HAP-1 (cell line): ENCODE data around the gene INMT.
A peak's percentile ranks its signal among the peaks of the same experiment; 100 is the strongest.

Source experiments
- DNase-seq, 2 experiments: peaks; one replicate each; pipeline ENCODE4 v3.0.0-alpha.2; 2016 to 2020; ENCODE audit warnings: low spot score in 2 of 2
- H3K27me3 ChIP-seq: fragments of 250-450 bp; sonication (Bioruptor Pico); 2 replicates; pipeline ENCODE4 v1.5.1; 2020; ENCODE audit warnings: low read depth, mild to moderate bottlenecking, moderate library complexity
- H3K36me3 ChIP-seq: fragments of 250-450 bp; sonication (Bioruptor Pico); replicated peaks from 2 replicates; pipeline ENCODE4 v1.5.1; 2020; ENCODE audit warnings: mild to moderate bottlenecking
- H3K4me1 ChIP-seq: fragments of 250-450 bp; sonication (Bioruptor Pico); 2 replicates; pipeline ENCODE4 v1.5.1; 2020; ENCODE audit warnings: mild to moderate bottlenecking
- H3K4me3 ChIP-seq: fragments of 250-450 bp; sonication (Bioruptor Pico); 2 replicates; pipeline ENCODE4 v1.5.1; 2020; ENCODE audit warnings: mild to moderate bottlenecking, moderate library complexity
- H3K9me3 ChIP-seq: fragments of 250-450 bp; sonication (Bioruptor Pico); 2 replicates; pipeline ENCODE4 v1.5.1; 2020; ENCODE audit warnings: mild to moderate bottlenecking, moderate library complexity
- in situ Hi-C: fragments of 300-500 bp; cut with MboI; formaldehyde crosslinking; loops from 3 replicates; pipeline ENCODE4 v1.14.3; 2020; ENCODE audit warnings: low sequenced_read_pairs, inconsistent platforms, mixed read lengths

Gene INMT

GRCh38 chr7:30790356-30790755 lies 38.4 kb downstream of the INMT start:
- in situ Hi-C loops = no loop called here
- Histone ChIP-seq H3K9me3 (no peaks in the 10 kb centered on the region), H3K4me3 (no peak overlapping the region), H3K36me3 (0 out of 2 replicates have a peak, but pooled peaks cover 2% of the 10 kb centered on the region), H3K27me3 (no peaks in the 10 kb centered on the region), H3K4me1 (no peaks in the 10 kb centered on the region)
- DNase-seq = no peak

- no peaks in the 10 kb centered on the region for H3K9me3 ChIP-seq
- H3K4me3 ChIP-seq = no peak overlapping the region
- in situ Hi-C loops = no loop called here
- no peak for DNase-seq
- H3K27me3 ChIP-seq = no peaks in the 10 kb centered on the region
- H3K36me3 ChIP-seq = no peaks in the 10 kb centered on the region
- H3K4me1 ChIP-seq = no peaks in the 10 kb centered on the region
These were observed 39.2 kb downstream of the INMT start for GRCh38 chr7:30791114-30791513.

- no peaks in the 10 kb centered on the region for H3K4me1 ChIP-seq
- H3K9me3 ChIP-seq = no peaks in the 10 kb centered on the region
- H3K27me3 ChIP-seq = no peaks in the 10 kb centered on the region
- in situ Hi-C loops = no loop called here
- no peaks in the 10 kb centered on the region for H3K36me3 ChIP-seq
- H3K4me3 ChIP-seq = no peak overlapping the region
- DNase-seq = no peak
These were observed 43.4 kb downstream of the INMT start for GRCh38 chr7:30795161-30795948.

DNA sequence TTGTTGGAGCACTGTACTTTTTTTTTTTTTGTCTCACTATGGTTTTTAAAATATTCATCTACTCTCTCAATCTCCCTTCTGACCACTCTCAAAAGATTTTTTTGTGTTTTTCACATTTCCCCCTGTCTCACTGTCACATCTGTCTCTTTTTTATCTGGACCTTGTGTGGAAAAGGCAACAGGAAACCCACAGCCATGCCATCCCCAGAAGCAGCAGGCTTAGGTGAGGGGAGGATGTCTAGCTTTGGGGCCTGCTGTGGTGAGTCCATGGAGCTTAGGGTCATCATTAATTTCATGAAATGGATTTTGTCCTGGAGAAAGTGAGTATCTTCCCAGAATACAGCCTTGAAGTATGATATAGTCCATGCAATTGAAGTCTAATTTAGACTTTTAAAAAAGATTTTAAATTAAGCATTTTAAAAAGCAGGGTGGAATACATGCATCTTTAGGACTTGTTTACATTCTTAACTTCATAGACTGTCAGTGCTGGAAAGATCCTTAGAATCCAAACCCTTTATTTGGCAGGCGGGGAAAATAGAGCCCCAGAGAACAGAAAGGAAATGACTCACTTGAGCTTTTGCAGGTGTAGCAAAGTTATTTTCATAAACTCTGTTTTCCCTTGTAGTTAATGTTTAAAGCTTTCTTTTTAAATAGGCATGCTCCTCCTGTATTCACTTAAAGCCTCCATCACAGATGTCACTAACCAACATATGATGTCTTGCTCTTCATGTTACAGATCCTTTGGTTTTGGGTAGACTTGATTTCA lies 44.4 kb downstream of the INMT start:
- in situ Hi-C loops = no loop called here

GRCh38 chr7:30797176-30798040 lies 45.5 kb downstream of the INMT start:
- no peak for DNase-seq
- Histone ChIP-seq H3K4me1 (no peaks in the 10 kb centered on the region), H3K36me3 (no peaks in the 10 kb centered on the region), H3K9me3 (no peaks in the 10 kb centered on the region), H3K4me3 (no peak overlapping the region), H3K27me3 (no peaks in the 10 kb centered on the region)
- in situ Hi-C loops = no loop called here

More for the DNA sequence above, 44.4 kb downstream of the INMT start:
- DNase-seq = no peak
- Histone ChIP-seq H3K4me3 (no peak overlapping the region), H3K36me3 (no peaks in the 10 kb centered on the region), H3K27me3 (no peaks in the 10 kb centered on the region), H3K9me3 (no peaks in the 10 kb centered on the region), H3K4me1 (no peaks in the 10 kb centered on the region)

- no peak overlapping the region for H3K4me3 ChIP-seq
- H3K27me3 ChIP-seq = no peaks in the 10 kb centered on the region
- DNase-seq = no peak
- in situ Hi-C loops = no loop called here
- H3K4me1 ChIP-seq = no peaks in the 10 kb centered on the region
- H3K36me3 ChIP-seq = no peaks in the 10 kb centered on the region
- H3K9me3 ChIP-seq = no peaks in the 10 kb centered on the region
These were observed 47.5 kb downstream of the INMT start for GRCh38 chr7:30799206-30799975.

DNA sequence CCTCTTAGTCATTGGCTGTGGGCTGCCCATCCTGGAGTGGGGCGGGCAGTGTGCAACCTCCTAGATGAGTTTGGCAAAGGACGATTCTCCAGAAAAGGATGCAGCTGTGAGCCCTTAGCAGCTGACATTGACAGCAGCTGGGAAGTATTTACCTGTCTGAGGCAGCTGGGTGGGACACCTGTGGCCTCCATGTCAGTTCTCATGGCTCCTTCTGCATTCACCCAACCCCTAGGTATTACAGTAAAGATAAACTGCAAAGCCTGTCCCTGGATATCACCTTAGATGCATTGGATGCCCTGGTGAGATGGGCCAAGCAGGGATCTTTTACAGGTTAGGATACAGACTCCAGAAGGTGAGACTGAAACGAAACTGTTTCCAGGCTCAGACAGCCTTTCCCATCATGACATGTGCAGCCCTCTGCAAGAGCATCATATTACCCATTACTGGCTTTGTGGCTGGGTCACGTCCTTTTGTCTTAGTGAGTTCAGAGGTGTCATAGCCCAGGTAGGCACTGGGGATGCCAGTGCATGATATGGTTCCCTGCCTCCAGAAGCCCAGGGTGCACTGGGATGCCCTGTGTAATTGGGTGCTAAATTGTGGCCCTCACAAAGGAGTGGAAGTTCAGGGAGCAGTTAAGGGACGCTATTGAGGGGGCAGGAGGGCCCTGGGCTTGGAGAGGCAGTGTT lies 48.2 kb downstream of the INMT start:
- H3K27me3 ChIP-seq = no peaks in the 10 kb centered on the region
- no peak overlapping the region for H3K4me3 ChIP-seq
- DNase-seq = no peak
- in situ Hi-C loops = loop anchor here (5.0 kb wide), 2 partner anchors 177 to 322 kb away; no protein-coding TSS in a partner anchor
- H3K4me1 ChIP-seq = no peaks in the 10 kb centered on the region
- H3K9me3 ChIP-seq = no peaks in the 10 kb centered on the region
- H3K36me3 ChIP-seq = no peaks in the 10 kb centered on the region

GRCh38 chr7:30800785-30801252 lies 48.9 kb downstream of the INMT start:
- Histone ChIP-seq H3K36me3 (no peaks in the 10 kb centered on the region), H3K4me1 (no peaks in the 10 kb centered on the region), H3K9me3 (no peaks in the 10 kb centered on the region), H3K4me3 (no peak overlapping the region), H3K27me3 (no peaks in the 10 kb centered on the region)
- DNase-seq = peak; percentile 39 to 55
- in situ Hi-C loops = loop anchor here (5.0 kb wide), 2 partner anchors 176 to 321 kb away; no protein-coding TSS in a partner anchor

DNA sequence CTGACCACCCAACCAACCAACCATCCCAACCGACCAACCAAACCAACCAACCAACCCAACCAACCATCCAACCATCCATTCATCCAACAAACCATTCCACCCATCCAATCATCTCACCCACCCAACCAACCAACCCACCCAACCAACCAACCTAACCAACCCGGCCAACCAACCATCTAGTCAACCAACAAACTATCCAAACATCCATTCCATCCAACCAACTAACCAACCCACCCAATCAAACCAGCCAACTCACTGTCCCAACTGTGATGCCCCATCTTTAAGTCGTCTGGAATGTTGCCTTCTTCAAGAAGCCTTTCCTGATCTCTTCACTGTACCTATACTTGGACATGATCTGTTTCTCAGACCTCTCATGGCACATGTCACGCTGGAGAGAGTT lies 50.9 kb downstream of the INMT start:
- DNase-seq = no peak
- no peak overlapping the region for H3K4me3 ChIP-seq
- H3K27me3 ChIP-seq = no peaks in the 10 kb centered on the region
- no peaks in the 10 kb centered on the region for H3K9me3 ChIP-seq
- no peaks in the 10 kb centered on the region for H3K4me1 ChIP-seq
- H3K36me3 ChIP-seq = no peaks in the 10 kb centered on the region
- in situ Hi-C loops = loop anchor here (5.0 kb wide), 2 partner anchors 174 to 319 kb away; no protein-coding TSS in a partner anchor

DNA sequence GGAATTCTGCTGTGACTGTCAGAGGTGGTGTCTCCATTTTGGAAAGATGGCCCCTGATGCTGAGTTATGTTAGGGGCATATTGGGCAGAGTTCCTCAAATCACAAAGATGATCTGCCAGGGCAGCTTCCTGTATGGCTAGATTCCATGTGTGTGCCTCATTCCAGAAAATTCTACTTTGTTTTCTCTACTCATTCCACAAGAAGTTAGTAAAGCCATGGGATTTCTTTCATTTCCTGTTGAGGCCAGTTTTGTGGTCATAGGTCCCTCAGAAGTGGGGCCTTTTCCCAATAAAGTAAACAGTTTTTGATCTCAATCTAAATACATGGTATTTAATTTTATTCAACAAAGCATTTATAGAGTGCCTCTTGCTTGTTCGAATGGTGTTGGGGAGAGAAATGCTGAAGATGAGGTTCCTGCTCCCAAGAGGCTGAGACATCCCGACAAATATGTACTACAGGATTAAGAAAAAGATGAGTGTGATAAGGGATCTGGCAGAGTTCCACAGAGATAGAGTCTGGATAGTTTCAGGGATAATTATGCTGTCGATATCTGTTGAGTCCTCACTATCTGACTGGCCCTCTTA lies 52.2 kb downstream of the INMT start:
- DNase-seq = no peak
- no peaks in the 10 kb centered on the region for H3K36me3 ChIP-seq
- no peaks in the 10 kb centered on the region for H3K4me1 ChIP-seq
- H3K27me3 ChIP-seq = no peaks in the 10 kb centered on the region
- no peak overlapping the region for H3K4me3 ChIP-seq
- in situ Hi-C loops = loop anchor here (5.0 kb wide), 2 partner anchors 173 to 318 kb away; no protein-coding TSS in a partner anchor
- no peaks in the 10 kb centered on the region for H3K9me3 ChIP-seq

- no peaks in the 10 kb centered on the region for H3K9me3 ChIP-seq
- H3K27me3 ChIP-seq = no peaks in the 10 kb centered on the region
- no peaks in the 10 kb centered on the region for H3K36me3 ChIP-seq
- in situ Hi-C loops = no loop called here
- no peaks in the 10 kb centered on the region for H3K4me1 ChIP-seq
- H3K4me3 ChIP-seq = no peak overlapping the region
- DNase-seq = no peak
These were observed 53.3 kb downstream of the INMT start for GRCh38 chr7:30805081-30805691.

DNA sequence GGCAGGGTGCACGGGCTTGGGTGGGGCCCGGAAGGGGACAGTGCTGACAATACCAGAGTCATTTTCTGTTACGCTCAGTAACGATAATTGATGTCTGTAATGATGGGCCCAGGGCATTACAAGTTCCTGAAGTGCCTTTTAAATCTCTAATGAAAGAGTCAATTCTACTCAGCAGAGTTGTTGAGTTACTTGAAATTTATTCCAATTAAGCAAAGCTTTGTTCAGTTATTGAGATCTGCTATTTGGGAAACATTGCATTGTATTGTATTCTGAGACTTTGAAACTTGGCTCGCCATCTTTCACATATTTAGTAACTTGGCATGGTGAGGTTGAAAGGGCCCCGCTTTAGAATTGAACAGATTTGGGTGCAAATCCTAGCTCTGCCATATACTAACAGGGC lies 54.0 kb downstream of the INMT start:
- no peak for DNase-seq
- H3K36me3 ChIP-seq = no peaks in the 10 kb centered on the region
- no peaks in the 10 kb centered on the region for H3K4me1 ChIP-seq
- H3K4me3 ChIP-seq = no peak overlapping the region
- no peaks in the 10 kb centered on the region for H3K9me3 ChIP-seq
- in situ Hi-C loops = no loop called here
- H3K27me3 ChIP-seq = no peaks in the 10 kb centered on the region
